Measurements from ENCODE around the gene CNOT3. TPM values are rescaled to one million over a fixed set of nuclear protein-coding genes. Genes with fewer than 3 reads are reported as not detected.
"Not testable (repeated sequence)": the region's sequence is repeated elsewhere in the genome, so short reads cannot be mapped to it uniquely, and the experiment has no call there.

The CNOT3 gene
- polyA plus RNA-seq, 4 donors: 58.9 to 75.7 (median 74.0) TPM

- no peak for DNase-seq (ENCODE audit: low read depth in 4 of 4, low spot score in 3 of 4)
Measured at GRCh38 chr19:54164369-54165068, 27.0 kb downstream of the CNOT3 start.

- no peak for DNase-seq (ENCODE audit: low read depth in 4 of 4, low spot score in 3 of 4)
Measured at GRCh38 chr19:54165222-54165621, 27.7 kb downstream of the CNOT3 start.

GRCh38 chr19:54168174-54168917 is 30.8 kb downstream of the CNOT3 start:
- DNase-seq (ENCODE audit: low read depth in 4 of 4, low spot score in 3 of 4): peak in 2 of 4 donors; percentile 62 to 79

GRCh38 chr19:54169149-54169740 is 31.7 kb downstream of the CNOT3 start:
- DNase-seq (ENCODE audit: low read depth in 4 of 4, low spot score in 3 of 4): no peak

GRCh38 chr19:54171736-54172431 is 34.3 kb downstream of the CNOT3 start:
- DNase-seq (ENCODE audit: low read depth in 4 of 4, low spot score in 3 of 4): not testable (repeated sequence)

GRCh38 chr19:54172471-54173358 is 35.2 kb downstream of the CNOT3 start, which contains the start of gene TMC4:
TMC4 (minus strand) TSS chr19:54173160; CDS start chr19:54173117, 43 bp downstream.
- no peak for DNase-seq (ENCODE audit: low read depth in 4 of 4, low spot score in 3 of 4)

GRCh38 chr19:54173359-54173699 is 35.8 kb downstream of the CNOT3 start:
- no peak for DNase-seq (ENCODE audit: low read depth in 4 of 4, low spot score in 3 of 4)

GRCh38 chr19:54173951-54174834 is 36.6 kb downstream of the CNOT3 start:
- no peak for DNase-seq (ENCODE audit: low read depth in 4 of 4, low spot score in 3 of 4)

- no peak for DNase-seq (ENCODE audit: low read depth in 4 of 4, low spot score in 3 of 4)
Measured at GRCh38 chr19:54178581-54179261, 41.2 kb downstream of the CNOT3 start.

GRCh38 chr19:54179262-54179852 is 41.8 kb downstream of the CNOT3 start:
- no peak for DNase-seq (ENCODE audit: low read depth in 4 of 4, low spot score in 3 of 4)

GRCh38 chr19:54179921-54180461 is 42.4 kb downstream of the CNOT3 start:
- peak in 1 of 4 donors; percentile 75 for DNase-seq (ENCODE audit: low read depth in 4 of 4, low spot score in 3 of 4)

- no peak for DNase-seq (ENCODE audit: low read depth in 4 of 4, low spot score in 3 of 4)
Measured at GRCh38 chr19:54180691-54181091, 43.1 kb downstream of the CNOT3 start.

- DNase-seq (ENCODE audit: low read depth in 4 of 4, low spot score in 3 of 4): not testable (repeated sequence)
Measured at GRCh38 chr19:54181894-54182293, 44.3 kb downstream of the CNOT3 start.

- DNase-seq (ENCODE audit: low read depth in 4 of 4, low spot score in 3 of 4): no peak
Measured at GRCh38 chr19:54183431-54183830, 45.9 kb downstream of the CNOT3 start.

- DNase-seq (ENCODE audit: low read depth in 4 of 4, low spot score in 3 of 4): no peak
Measured at GRCh38 chr19:54186351-54186750, 48.8 kb downstream of the CNOT3 start.

GRCh38 chr19:54186934-54187381 is 49.4 kb downstream of the CNOT3 start:
- no peak for DNase-seq (ENCODE audit: low read depth in 4 of 4, low spot score in 3 of 4)

GRCh38 chr19:54188215-54188871 is 50.8 kb downstream of the CNOT3 start:
- no peak for DNase-seq (ENCODE audit: low read depth in 4 of 4, low spot score in 3 of 4)
